Measurements from ENCODE around the gene IL17REL.

The IL17REL gene

GRCh38 chr22:49958931-49959781 lies 53.4 kb downstream of the IL17REL start:
- H3K4me3 ChIP-seq (replicated peaks; ENCODE audit: insufficient read depth, low read length) = peak overlapping the region; percentile 49
- no peaks in the 10 kb centered on the region for H3K27me3 ChIP-seq (ENCODE audit: insufficient read depth, poor library complexity, severe bottlenecking)
- no peak for TF ChIP-seq SPI1 (IDR thresholded peaks at IDR 0.05; ENCODE audit: borderline replicate concordance, low read depth)
- DNase-seq (ENCODE audit: low read depth in 1 of 2, low spot score in 1 of 2) = no peak
- H3K27ac ChIP-seq (replicated peaks) = peak overlapping the region; percentile 76

GRCh38 chr22:49958366-49958921 lies 54.1 kb downstream of the IL17REL start:
- TF ChIP-seq CTCF (IDR thresholded peaks at IDR 0.05; ENCODE audit: insufficient read depth, low read length) (no peak), SPI1 (IDR thresholded peaks at IDR 0.05; ENCODE audit: borderline replicate concordance, low read depth) (no peak), POLR2AphosphoS5 (IDR thresholded peaks at IDR 0.05; ENCODE audit: low read depth) (no peak), REST (IDR thresholded peaks at IDR 0.05; ENCODE audit: insufficient replicate concordance, low read depth) (no peak), GABPA (IDR thresholded peaks at IDR 0.05; ENCODE audit: low read depth) (no peak)
- Histone ChIP-seq H3K27ac (replicated peaks) (no peak overlapping the region), H3K27me3 (ENCODE audit: insufficient read depth, poor library complexity, severe bottlenecking) (no peaks in the 10 kb centered on the region), H3K4me3 (replicated peaks; ENCODE audit: insufficient read depth, low read length) (no peak overlapping the region)
- no peak for DNase-seq (ENCODE audit: low read depth in 1 of 2, low spot score in 1 of 2)

GRCh38 chr22:49957826-49958365 lies 54.7 kb downstream of the IL17REL start:
- no peak overlapping the region for H3K4me3 ChIP-seq (replicated peaks; ENCODE audit: insufficient read depth, low read length)
- H3K27ac ChIP-seq (replicated peaks) = no peak overlapping the region
- no peak for TF ChIP-seq CTCF (IDR thresholded peaks at IDR 0.05; ENCODE audit: insufficient read depth, low read length)
- no peak for TF ChIP-seq REST (IDR thresholded peaks at IDR 0.05; ENCODE audit: insufficient replicate concordance, low read depth)
- TF ChIP-seq GABPA (IDR thresholded peaks at IDR 0.05; ENCODE audit: low read depth) = no peak
- TF ChIP-seq POLR2AphosphoS5 (IDR thresholded peaks at IDR 0.05; ENCODE audit: low read depth) = no peak
- no peak for TF ChIP-seq SPI1 (IDR thresholded peaks at IDR 0.05; ENCODE audit: borderline replicate concordance, low read depth)
- H3K27me3 ChIP-seq (ENCODE audit: insufficient read depth, poor library complexity, severe bottlenecking) = no peaks in the 10 kb centered on the region
- DNase-seq (ENCODE audit: low read depth in 1 of 2, low spot score in 1 of 2) = no peak

Data from HL-60 (cell line).